ENCODE results near the gene HNRNPCL2.
"Not testable (repeated sequence)": the region's sequence is repeated elsewhere in the genome, so short reads cannot be mapped to it uniquely, and the experiment has no call there.

HNRNPCL2 gene

DNA sequence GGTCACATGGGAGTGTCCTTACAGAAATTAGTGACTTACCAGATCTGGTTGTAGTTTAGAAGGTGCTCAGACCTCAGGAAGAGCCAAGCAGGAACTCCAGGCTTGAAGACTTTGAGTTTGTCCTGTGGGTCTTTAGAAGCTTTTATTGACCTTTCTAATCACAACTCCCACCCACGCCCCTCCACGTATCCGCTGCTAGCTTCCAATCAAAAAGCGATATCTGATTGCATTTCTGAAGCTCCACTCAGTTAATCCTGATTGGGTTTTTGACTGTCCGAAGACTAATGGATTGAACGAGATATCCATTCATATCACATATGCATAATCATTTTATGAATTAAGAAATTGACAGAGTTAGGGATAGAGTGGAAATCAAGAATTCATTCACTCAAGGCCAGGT lies at the start of gene HNRNPCL2:
HNRNPCL2 (minus strand) TSS at position 101 of the 400 bp plus-strand sequence. CDS start 454 bp downstream, outside the sequence.
- DNase-seq, result not testable (repeated sequence)

DNA sequence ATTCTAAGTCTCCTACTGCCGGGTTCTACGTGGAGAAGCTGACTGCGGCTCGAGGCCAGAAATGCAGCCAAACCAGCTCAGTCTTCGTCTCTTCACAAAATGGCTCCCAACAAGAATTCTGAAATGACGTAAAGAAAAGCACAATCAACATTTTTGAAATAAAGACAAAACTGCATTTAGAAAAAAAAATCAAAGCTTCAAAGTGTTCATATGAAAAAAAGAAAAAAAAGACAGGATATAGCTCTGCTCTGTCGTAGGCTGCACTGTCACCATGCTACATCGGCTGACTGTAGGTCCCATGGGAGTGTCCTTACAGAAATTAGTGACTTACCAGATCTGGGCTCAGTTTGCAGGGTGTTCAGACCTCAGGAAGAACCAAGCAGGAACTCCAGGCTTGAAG lies 48.9 kb upstream of the HNRNPCL2 start, which contains the start of gene HNRNPCL4:
HNRNPCL4 (minus strand) TSS at position 101 of the 400 bp plus-strand sequence. CDS start 164 bp downstream, outside the sequence.
- DNase-seq, result not testable (repeated sequence)

DNA sequence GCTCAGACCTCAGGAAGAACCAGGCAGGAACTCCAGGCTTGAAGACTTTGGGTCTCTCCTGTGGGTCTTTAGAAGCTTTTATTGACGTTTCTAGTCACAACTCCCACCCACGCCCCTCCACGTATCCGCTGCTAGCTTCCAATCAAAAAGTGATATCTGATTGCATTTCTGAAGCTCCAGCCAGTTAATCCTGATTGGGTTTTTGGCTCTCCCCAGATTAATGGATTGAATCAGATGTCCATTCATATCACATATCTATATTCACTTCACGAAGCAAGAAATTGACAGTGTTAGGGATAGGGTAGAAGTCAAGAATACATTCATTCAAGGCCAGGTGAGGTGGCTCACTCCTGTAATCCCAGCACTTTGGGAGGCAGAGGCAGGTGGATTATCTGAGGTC lies 39.3 kb upstream of the HNRNPCL2 start, which contains the start of gene PRAMEF26:
PRAMEF26 (minus strand) TSS at position 101 of the 400 bp plus-strand sequence. CDS start 2,914 bp downstream, outside the sequence.
- DNase-seq, result not testable (repeated sequence)

DNA sequence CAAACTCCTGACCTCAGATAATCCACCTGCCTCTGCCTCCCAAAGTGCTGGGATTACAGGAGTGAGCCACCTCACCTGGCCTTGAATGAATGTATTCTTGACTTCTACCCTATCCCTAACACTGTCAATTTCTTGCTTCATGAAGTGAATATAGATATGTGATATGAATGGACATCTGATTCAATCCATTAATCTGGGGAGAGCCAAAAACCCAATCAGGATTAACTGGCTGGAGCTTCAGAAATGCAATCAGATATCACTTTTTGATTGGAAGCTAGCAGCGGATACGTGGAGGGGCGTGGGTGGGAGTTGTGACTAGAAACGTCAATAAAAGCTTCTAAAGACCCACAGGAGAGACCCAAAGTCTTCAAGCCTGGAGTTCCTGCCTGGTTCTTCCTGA lies 46.2 kb downstream of the HNRNPCL2 start, which contains the start of gene PRAMEF25:
PRAMEF25 (plus strand) TSS at position 301 of the 400 bp plus-strand sequence. CDS start 2,920 bp downstream, outside the sequence.
- DNase-seq, result not testable (repeated sequence)

All from stimulated activated CD4-positive, alpha-beta T cell treated with anti-CD3 and anti-CD28 coated beads, Interleukin-4, amount 100 ng/mL, for 24 hours (primary cell).